CD4-positive, alpha-beta T cell treated with Interleukin-12 subunit alpha and Interleukin-12 subunit beta, for 1 hour (primary cell): ENCODE data around the gene MAVS.
"Not testable (repeated sequence)": the region's sequence is repeated elsewhere in the genome, so short reads cannot be mapped to it uniquely, and the experiment has no call there.

Source experiments
- DNase-seq: peaks from one replicate; pipeline ENCODE4 v3.0.0-alpha.2; 2020

The MAVS gene

GRCh38 chr20:3815703-3816315 is 30.8 kb upstream of the MAVS start:
- peak; percentile 61 for DNase-seq

GRCh38 chr20:3818155-3819151 is 28.2 kb upstream of the MAVS start:
- DNase-seq: no peak

GRCh38 chr20:3819411-3820047 is 27.1 kb upstream of the MAVS start:
- DNase-seq: no peak

- peak; percentile 93 for DNase-seq
These were observed 26.4 kb upstream of the MAVS start, which contains the start of gene AP5S1 for GRCh38 chr20:3820048-3820900. TSS of gene AP5S1 (plus strand) at chr20:3820547. CDS start at chr20:3822118, 1,571 bp downstream.

GRCh38 chr20:3820901-3821727 is 25.5 kb upstream of the MAVS start:
- DNase-seq: no peak

GRCh38 chr20:3821996-3822395 is 24.6 kb upstream of the MAVS start:
- no peak for DNase-seq

- no peak for DNase-seq
These were observed 22.8 kb upstream of the MAVS start for GRCh38 chr20:3823881-3824280.

GRCh38 chr20:3825526-3825925 is 21.1 kb upstream of the MAVS start:
- no peak for DNase-seq

GRCh38 chr20:3826420-3826819 is 20.2 kb upstream of the MAVS start:
- DNase-seq: no peak

GRCh38 chr20:3828798-3829197 is 17.8 kb upstream of the MAVS start:
- no peak for DNase-seq

- DNase-seq: not testable (repeated sequence)
These were observed 16.7 kb upstream of the MAVS start for GRCh38 chr20:3829891-3830290.

GRCh38 chr20:3836132-3836531 is 10.5 kb upstream of the MAVS start:
- DNase-seq: no peak

- DNase-seq: no peak
These were observed 7.3 kb upstream of the MAVS start for GRCh38 chr20:3839328-3839727.

GRCh38 chr20:3840201-3840600 is 6.4 kb upstream of the MAVS start:
- DNase-seq: not testable (repeated sequence)

- DNase-seq: no peak
These were observed 4.2 kb upstream of the MAVS start for GRCh38 chr20:3842348-3842930.

GRCh38 chr20:3843490-3843889 is 3.1 kb upstream of the MAVS start:
- no peak for DNase-seq

GRCh38 chr20:3843990-3844619 is 2.5 kb upstream of the MAVS start:
- DNase-seq: not testable (repeated sequence)

GRCh38 chr20:3846378-3846739 is 275 bp upstream of the MAVS start:
- DNase-seq: no peak

GRCh38 chr20:3847429-3847940 is 851 bp downstream of the MAVS start:
- no peak for DNase-seq

- no peak for DNase-seq
These were observed 1.9 kb downstream of the MAVS start for GRCh38 chr20:3848565-3848964.

- no peak for DNase-seq
These were observed 7.8 kb downstream of the MAVS start for GRCh38 chr20:3854462-3854871.
